K562 (cell line): ENCODE results near the gene ANO1. TPM values are rescaled to one million over a fixed set of nuclear protein-coding genes. Genes with fewer than 3 reads are reported as not detected.

ENCODE experiments used
- ATAC-seq: fragments of 200-7000 bp; cut with Tn5 transposase; 3 replicates; pipeline ENCODE4 v1.9.1; 2020; ENCODE audit warnings: moderate library complexity
- BruUV-seq: library from RNA; stranded (reverse); fragments of 400-500 nt; replicated peaks from 2 replicates; lab custom pipeline; 2021; lab: Mats Ljungman, UMichigan
- CTCF ChIA-PET: fragments of 300-600 bp; formaldehyde crosslinking; extraction: SDS; loops from one replicate; lab custom pipeline; 2021; ENCODE audit warnings: low intra/inter-chr PET ratio; lab: Yijun Ruan, JAX
- POLR2A ChIA-PET: fragments of 300-600, 350-650 bp; sonication (Branson Sonifier 250); formaldehyde crosslinking; extraction: SDS; loops from one replicate; lab custom pipeline; 2021; ENCODE audit warnings: antibody characterized with exemption, inconsistent platforms; lab: Yijun Ruan, JAX
- DNase-seq, 4 experiments: peaks; one replicate each; pipeline versions ENCODE4 v3.0.0 to v3.0.0-alpha.2; 2011 to 2018; ENCODE audit warnings: low spot score in 3 of 4, mixed read lengths in 3 of 4; ENCODE audit errors: extremely low read depth in 1 of 4
- FAIRE-seq: peaks from 2 replicates; lab custom pipeline; 2011; peaks lifted over from hg19 to GRCh38; lab: Jason Lieb, UNC
- H2AFZ ChIP-seq: 2 replicates; pipeline ENCODE4 v1.6.0; 2011; ENCODE audit warnings: low read depth, low read length, control low read depth, inconsistent platforms
- H3K27ac ChIP-seq: fragments of 200-600 bp; 3 replicates; pipeline ENCODE4 v1.8.0; 2011; ENCODE audit warnings: low read depth, mild to moderate bottlenecking, control low read depth, inconsistent platforms, low read length, moderate library complexity, mixed read lengths; ENCODE audit errors: extremely low read depth
- H3K27me3 ChIP-seq, 2 experiments: fragments of 300-600 bp in 1 of 2; 2 replicates in 1 of 2; 3 replicates in 1 of 2; pipeline versions ENCODE4 v1.6.0 to v1.8.0; 2011; ENCODE audit warnings: inconsistent platforms in 2 of 2, low read length in 2 of 2, mild to moderate bottlenecking in 1 of 2, mixed read lengths in 1 of 2, moderate library complexity in 1 of 2; ENCODE audit not compliant: control insufficient read depth in 2 of 2, insufficient read depth in 2 of 2
- H3K36me3 ChIP-seq: fragments of 300-600 bp; 3 replicates; pipeline ENCODE4 v1.8.0; 2011; ENCODE audit warnings: mild to moderate bottlenecking, low read length, inconsistent platforms; ENCODE audit not compliant: control insufficient read depth, insufficient read depth
- H3K4me1 ChIP-seq, 2 experiments: fragments of 200-600 bp in 1 of 2; replicated peaks in 1 of 2; 2 replicates in 1 of 2; 3 replicates in 1 of 2; pipeline versions ENCODE4 v1.5.1 to v1.8.0; 2011; ENCODE audit warnings: inconsistent platforms in 2 of 2, low read length in 2 of 2, mild to moderate bottlenecking in 1 of 2, mixed read lengths in 1 of 2, moderate library complexity in 1 of 2; ENCODE audit not compliant: control insufficient read depth in 2 of 2, insufficient read depth in 2 of 2
- H3K4me2 ChIP-seq: 2 replicates; pipeline ENCODE4 v1.6.1; 2011; ENCODE audit warnings: low read length, control low read depth, inconsistent platforms, mixed read lengths; ENCODE audit not compliant: insufficient read depth
- H3K4me3 ChIP-seq: fragments of 200-600 bp; sonication (generic), shearing (Covaris generic); 2 replicates; pipeline ENCODE4 v1.5.1; 2016; ENCODE audit warnings: control low read depth, inconsistent platforms
- H3K79me2 ChIP-seq: fragments of 200-600 bp; 3 replicates; pipeline ENCODE4 v1.8.0; 2011; ENCODE audit warnings: low read length, inconsistent platforms; ENCODE audit not compliant: control insufficient read depth, insufficient read depth
- H3K9ac ChIP-seq, 2 experiments: 2 replicates each; pipeline versions ENCODE4 v1.6.0 to v1.6.1; 2011; ENCODE audit warnings: low read depth in 2 of 2, low read length in 2 of 2, control low read depth in 1 of 2, inconsistent platforms in 1 of 2, mild to moderate bottlenecking in 1 of 2, mixed read lengths in 1 of 2; ENCODE audit not compliant: insufficient read depth in 1 of 2
- H3K9me1 ChIP-seq: one replicate; pipeline ENCODE4 v1.6.0; 2011; ENCODE audit warnings: inconsistent platforms, mild to moderate bottlenecking, low read length, moderate library complexity; ENCODE audit not compliant: control insufficient read depth, insufficient read depth
- H3K9me3 ChIP-seq: replicated peaks from 2 replicates; pipeline ENCODE4 v1.5.1; 2011; ENCODE audit warnings: low read depth, low read length, inconsistent platforms; ENCODE audit not compliant: control insufficient read depth, insufficient read depth
- H4K20me1 ChIP-seq: replicated peaks from 2 replicates; pipeline ENCODE4 v1.6.1; 2011; ENCODE audit warnings: low read length, inconsistent platforms, mixed read lengths; ENCODE audit not compliant: control insufficient read depth, insufficient read depth
- ARHGAP35 ChIP-seq: fragments of 450-650 bp; IDR thresholded peaks from 2 replicates; pipeline ENCODE4 v1.6.1; 2018; ENCODE audit not compliant: partially characterized antibody
- KLF10 ChIP-seq: fragments of 250-450 bp; sonication (Bioruptor Pico); IDR thresholded peaks from 2 replicates; pipeline ENCODE4 v1.6.1; 2021; ENCODE audit warnings: matching md5 sums
- MBD1 ChIP-seq: fragments of 250-450 bp; sonication (Bioruptor Pico); IDR thresholded peaks from 2 replicates; pipeline ENCODE4 v1.8.0; 2022; ENCODE audit warnings: inconsistent platforms
- MCM3 ChIP-seq: fragments of 450-650 bp; IDR thresholded peaks from 2 replicates; pipeline ENCODE4 v1.6.1; 2016
- NCOA6 ChIP-seq: fragments of 450-650 bp; IDR thresholded peaks from 2 replicates; pipeline ENCODE4 v1.6.1; 2017; ENCODE audit warnings: mild to moderate bottlenecking
- SIN3A ChIP-seq, 2 experiments: fragments of 150-350 bp in 1 of 2; IDR thresholded peaks; 2 replicates each; pipeline ENCODE4 v1.6.1; 2011 to 2016; ENCODE audit warnings: borderline replicate concordance in 2 of 2, low read depth in 2 of 2, low read length in 2 of 2, mild to moderate bottlenecking in 2 of 2, moderate library complexity in 2 of 2; ENCODE audit not compliant: control insufficient read depth in 1 of 2
- SRSF3 ChIP-seq: fragments of 200-400 bp; formaldehyde crosslinking; IDR thresholded peaks from 2 replicates; pipeline ENCODE4 v1.6.1; 2016; ENCODE audit warnings: mild to moderate bottlenecking, low read length, moderate library complexity; ENCODE audit not compliant: insufficient read depth
- SRSF9 ChIP-seq: fragments of 200-400 bp; formaldehyde crosslinking; IDR thresholded peaks from 2 replicates; pipeline ENCODE4 v1.6.1; 2017; ENCODE audit warnings: low read depth, low read length, borderline replicate concordance
- TCF3 ChIP-seq: sonication (generic); formaldehyde crosslinking; IDR thresholded peaks from 2 replicates; pipeline ENCODE4 v1.4.0; 2020; ENCODE audit warnings: mild to moderate bottlenecking, missing genetic modification reagents
- ZBTB43 ChIP-seq: sonication (generic); formaldehyde crosslinking; IDR thresholded peaks from 2 replicates; pipeline ENCODE4 v1.8.0; 2023; ENCODE audit warnings: mild to moderate bottlenecking, missing genetic modification reagents
- ZNF124 ChIP-seq: sonication (generic); formaldehyde crosslinking; IDR thresholded peaks from 2 replicates; pipeline ENCODE4 v1.8.1; 2022; ENCODE audit warnings: missing genetic modification reagents
- ZNF449 ChIP-seq: fragments of 250-450 bp; sonication (Bioruptor Pico); IDR thresholded peaks from 2 replicates; pipeline ENCODE4 v1.8.0; 2022; ENCODE audit warnings: moderate library complexity, mild to moderate bottlenecking, inconsistent platforms
- ZNF830 ChIP-seq: fragments of 250-450 bp; sonication (Bioruptor Pico); IDR thresholded peaks from 2 replicates; pipeline ENCODE4 v1.5.0; 2021; ENCODE audit warnings: mild to moderate bottlenecking
- WGBS: fragments of 100-300 bp; shearing (Covaris generic); methylation state at CpG from one replicate; pipeline ENCODE4 v1.1.6; 2016; ENCODE audit warnings: low coverage, mixed read lengths; ENCODE audit not compliant: insufficient coverage; ENCODE audit errors: missing lambda C conversion rate; 5-methylcytosine and 5-hydroxymethylcytosine counted together
- in situ Hi-C: fragments of 300-500 bp; cut with MboI; formaldehyde crosslinking; loops from 4 replicates; pipeline ENCODE4 v1.15.0; 2018; ENCODE audit warnings: inconsistent platforms, mixed read lengths
- intact Hi-C: fragments of 100-400 bp; cut with micrococcal nuclease; formaldehyde crosslinking; loops from 2 replicates; pipeline ENCODE4 v1.14.2; 2022
- polyA plus RNA-seq, 8 experiments: library from polyadenylated mRNA; depleted of rRNA in 4 of 8; stranded (reverse) in 5 of 8; unstranded in 3 of 8; fragments of >200 nt; fragmentation: Nextera tagmentation in 2 of 8; fragmentation: Illumina TruSeq in 1 of 8; extraction: Ambion mirVana in 2 of 8; extraction: Trizol in 1 of 8; gene quantifications; 2 replicates each; pipeline versions ENCODE4 v1.2.1 to v1.2.3, GENCODE V29; 2011 to 2014; ENCODE audit warnings: inconsistent platforms in 1 of 8, missing spikeins in 1 of 8
- total RNA-seq, 7 experiments: library from RNA; depleted of rRNA in 6 of 7; stranded (reverse); fragments of >200 nt in 6 of 7; fragmentation: Illumina TruSeq in 2 of 7; extraction: Trizol in 2 of 7; gene quantifications; 2 replicates each; pipeline versions ENCODE4 v1.2.1 to v1.2.3, GENCODE V29; 2011 to 2021; ENCODE audit warnings: low replicate concordance in 1 of 7

ANO1 gene
- total and polyA plus RNA-seq, 9 of the 15 experiments (the other 6 are each of a cell fraction or from before 2014, with no cell fraction given), result not detected

GRCh38 chr11:70031631-70032469, 46.3 kb upstream of the ANO1 start (continued):
- no peak for TF ChIP-seq SRSF3

- Histone ChIP-seq H3K9ac (no peak overlapping the region), H3K36me3 (no peaks in the 10 kb centered on the region), H3K4me1 (no peaks in the 10 kb centered on the region), H3K27ac (no peak overlapping the region), H3K4me3 (no peak overlapping the region), H3K9me1 (no peaks in the 10 kb centered on the region), H4K20me1 (no peaks in the 10 kb centered on the region), H3K9me3 (no peaks in the 10 kb centered on the region), H2AFZ (no peak overlapping the region), H3K4me2 (no peak overlapping the region), H3K79me2 (no peaks in the 10 kb centered on the region), H3K27me3 (peaks cover 24 to 83% of the 10 kb centered on the region in 2 experiments; a peak in 4 of 5 replicates)
- POLR2A ChIA-PET, result interaction anchor here (1.3 kb wide), 1 partner anchor 8 kb away, joined by 3 read pairs; no protein-coding TSS in a partner anchor
- ATAC-seq, result no peak
- intact Hi-C loops, result no loop called here
- no TSS peak for BruUV-seq
- in situ Hi-C loops, result no loop called here
- CTCF ChIA-PET, result no interaction called here
- 0% methylated on average over 2 of the region's 6 CpGs for WGBS
- no peak for DNase-seq
- FAIRE-seq, result no peak
- no peak for TF ChIP-seq ARHGAP35
- no peak for TF ChIP-seq SIN3A (IDR thresholded peaks at IDR 0.05; ENCODE audit: borderline replicate concordance in 2 of 2, control insufficient read depth in 1 of 2, low read depth in 2 of 2, low read length in 2 of 2)
- TF ChIP-seq SRSF9, result no peak
- TF ChIP-seq ZBTB43, result no peak
- no peak for TF ChIP-seq KLF10
- TF ChIP-seq MCM3, result no peak
- TF ChIP-seq ZNF830 (CRISPR knock-in tag), result no peak
- no peak for TF ChIP-seq TCF3
- TF ChIP-seq NCOA6, result no peak
- TF ChIP-seq ZNF124 (CRISPR knock-in tag), result no peak
- TF ChIP-seq MBD1, result no peak
- TF ChIP-seq ZNF449 (CRISPR knock-in tag), result no peak
These were observed 45.7 kb upstream of the ANO1 start for GRCh38 chr11:70032470-70032795.
